GM21619 (cell line): ENCODE data around the gene DAB2.

Experiments
- ATAC-seq: cut with Tn5 transposase; IDR thresholded peaks from one replicate; pipeline ENCODE4 v1.9.1; 2021; ENCODE audit not compliant: unreplicated experiment

DAB2 gene

GRCh38 chr5:39448506-39449128 lies 23.8 kb upstream of the DAB2 start:
- ATAC-seq: no peak

- no peak for ATAC-seq
These were observed 23.2 kb upstream of the DAB2 start for GRCh38 chr5:39447968-39448367.

DNA sequence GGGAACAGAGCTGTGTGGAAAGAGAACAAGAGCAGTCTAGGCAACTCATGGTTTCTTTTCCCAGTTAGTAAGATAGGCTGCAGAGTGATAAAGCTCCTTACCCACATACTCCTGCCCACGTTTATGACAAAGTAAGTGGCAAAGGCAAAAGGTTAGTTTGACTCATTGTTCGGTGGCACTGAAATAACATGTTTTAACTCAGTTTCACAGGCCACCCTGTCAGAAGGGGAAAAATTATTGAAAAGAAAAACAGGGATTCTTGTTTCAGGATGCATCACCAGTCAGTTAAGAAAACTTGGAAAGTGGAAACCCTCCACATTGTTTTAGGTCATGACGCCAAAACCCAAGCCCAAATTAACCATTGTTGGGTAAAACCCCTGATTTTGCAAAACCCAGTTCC lies 22.3 kb upstream of the DAB2 start:
- ATAC-seq: no peak

GRCh38 chr5:39446231-39446630 lies 21.5 kb upstream of the DAB2 start:
- ATAC-seq: no peak

DNA sequence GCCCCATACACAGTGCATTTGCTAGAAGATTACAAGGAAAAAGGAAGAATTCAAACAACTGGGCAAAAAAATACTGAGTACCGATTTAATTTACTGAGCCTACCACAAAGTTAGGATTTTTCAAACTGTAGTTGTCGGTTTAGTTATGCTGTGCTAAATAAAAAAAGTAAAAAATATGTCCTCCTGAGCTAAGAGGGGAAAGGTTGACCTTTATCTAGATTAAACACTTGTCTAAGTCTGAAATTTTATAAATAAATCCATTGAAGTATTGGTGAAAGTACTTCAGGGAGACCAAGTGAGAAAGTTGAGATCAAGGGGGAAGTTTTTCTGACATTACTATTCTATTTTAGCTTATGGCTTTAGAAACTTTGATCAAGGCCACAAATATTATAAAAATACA lies 19.1 kb upstream of the DAB2 start:
- no peak for ATAC-seq

DNA sequence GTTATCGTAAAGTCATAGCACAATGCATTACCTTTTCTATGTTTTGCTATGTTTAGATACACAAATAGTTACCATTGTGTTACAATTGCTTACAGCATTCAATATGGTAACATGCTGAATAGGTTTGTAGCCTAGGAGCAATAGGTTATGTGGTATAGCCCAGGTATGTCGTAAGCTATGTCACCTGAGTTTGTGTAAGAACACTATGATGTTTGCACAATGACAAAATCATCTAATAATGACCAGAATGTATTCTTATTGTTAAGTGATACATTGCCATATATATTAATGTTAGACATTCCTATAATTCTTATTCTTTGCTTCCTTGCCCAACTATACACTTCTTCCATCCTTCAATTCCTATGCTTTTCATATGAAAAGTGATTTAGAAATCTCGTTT lies 18.2 kb upstream of the DAB2 start:
- no peak for ATAC-seq

- no peak for ATAC-seq
These were observed 17.1 kb upstream of the DAB2 start for GRCh38 chr5:39441838-39442237.

DNA sequence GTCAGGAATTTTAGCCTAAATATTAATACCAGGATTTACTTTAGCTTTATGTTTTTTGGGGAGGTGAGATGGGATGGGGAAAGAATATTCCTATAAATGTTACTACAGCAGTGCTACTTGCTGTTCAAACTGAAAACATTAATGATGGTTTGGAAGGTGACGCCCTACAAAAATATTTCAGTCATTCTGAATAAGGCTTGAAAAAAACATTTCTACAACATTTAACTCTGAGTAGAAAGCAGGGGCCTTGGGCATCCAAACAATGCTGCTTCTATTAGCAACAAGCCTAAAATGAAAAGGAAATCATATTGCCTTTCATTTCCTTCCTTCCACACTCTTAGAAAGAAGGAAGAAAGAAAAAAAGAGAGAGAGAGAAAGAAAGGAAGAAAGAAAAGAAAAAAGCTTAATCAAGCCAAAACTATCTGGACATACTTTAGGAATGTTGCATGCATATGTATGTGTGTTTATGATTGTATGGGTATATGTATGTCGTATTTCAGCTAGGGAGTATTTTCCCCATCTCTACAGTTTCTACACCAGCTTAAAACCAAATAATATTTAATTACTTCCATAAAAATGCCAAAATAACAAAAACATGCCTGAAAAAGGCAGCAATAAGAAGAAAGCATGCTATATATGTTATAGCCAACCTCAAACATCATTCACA lies 16.3 kb upstream of the DAB2 start:
- no peak for ATAC-seq

- no peak for ATAC-seq
These were observed 15.6 kb upstream of the DAB2 start for GRCh38 chr5:39440192-39440957.

DNA sequence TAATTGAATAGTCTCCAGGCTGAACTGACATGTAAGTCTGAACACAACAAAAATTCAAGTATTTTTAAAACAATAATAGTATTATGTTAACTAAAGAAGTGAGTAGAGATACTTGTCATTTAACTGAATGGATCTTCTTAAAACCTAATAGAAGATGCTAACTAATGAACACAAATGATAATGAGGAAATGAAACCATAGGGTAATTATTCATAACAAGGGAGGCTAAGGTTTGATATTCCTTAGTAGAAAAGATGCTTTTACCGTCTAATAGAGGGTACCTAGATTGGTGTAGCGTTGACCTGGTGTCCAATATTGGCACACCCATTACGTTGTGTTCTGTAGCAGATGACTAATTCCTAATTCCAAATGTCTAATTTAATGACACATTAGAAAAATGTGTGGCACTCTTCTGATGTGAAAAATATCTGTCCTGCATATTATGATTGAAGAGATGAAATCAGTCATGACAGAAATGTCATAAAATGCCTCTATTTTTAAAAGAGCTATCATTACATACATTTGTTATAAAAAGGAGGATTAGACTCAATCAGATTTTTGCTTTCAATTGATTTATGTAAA lies 14.9 kb upstream of the DAB2 start:
- no peak for ATAC-seq

DNA sequence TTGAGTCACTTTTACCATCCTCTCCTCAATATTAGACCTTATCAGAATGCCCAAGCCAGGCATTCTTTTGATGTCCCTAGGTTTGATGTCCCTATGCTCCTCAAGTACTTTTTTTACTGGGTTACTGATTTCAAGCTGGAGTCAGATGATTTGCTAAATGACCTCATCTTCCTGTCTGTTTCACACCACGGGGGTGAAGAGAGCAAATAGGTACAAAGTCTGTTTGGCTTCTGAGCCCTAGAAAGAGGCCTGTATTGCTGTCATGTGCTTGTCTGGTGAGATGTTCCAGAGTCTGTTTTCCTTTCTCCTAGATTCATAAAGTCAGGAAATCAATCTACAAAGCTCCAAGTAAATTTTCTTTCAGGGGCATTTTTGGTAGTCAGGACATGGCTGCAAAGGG lies 12.7 kb upstream of the DAB2 start:
- ATAC-seq: no peak

GRCh38 chr5:39433848-39434247 lies 9.1 kb upstream of the DAB2 start:
- ATAC-seq: no peak

GRCh38 chr5:39432696-39433530 lies 8.1 kb upstream of the DAB2 start:
- no peak for ATAC-seq

- ATAC-seq: no peak
These were observed 5.7 kb upstream of the DAB2 start for GRCh38 chr5:39430461-39430860.

DNA sequence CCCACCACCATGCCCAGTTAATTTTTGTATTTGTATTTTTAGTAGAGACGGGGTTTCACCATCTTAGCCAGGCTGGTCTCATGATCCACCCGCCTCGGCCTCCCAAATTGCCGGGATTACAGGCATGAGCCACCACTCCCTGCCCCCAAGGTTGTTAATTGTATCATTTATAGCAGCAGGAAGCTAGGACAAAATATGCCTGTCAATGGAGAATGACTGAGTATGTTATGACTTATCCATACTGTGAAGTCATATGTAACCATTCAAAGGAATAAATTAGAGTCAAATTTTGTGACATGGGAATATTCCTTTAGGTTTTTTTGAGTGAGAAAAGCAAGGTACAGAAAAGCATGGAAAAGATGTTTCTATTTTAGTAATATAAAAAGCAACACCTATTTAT lies 3.9 kb upstream of the DAB2 start:
- ATAC-seq: no peak

DNA sequence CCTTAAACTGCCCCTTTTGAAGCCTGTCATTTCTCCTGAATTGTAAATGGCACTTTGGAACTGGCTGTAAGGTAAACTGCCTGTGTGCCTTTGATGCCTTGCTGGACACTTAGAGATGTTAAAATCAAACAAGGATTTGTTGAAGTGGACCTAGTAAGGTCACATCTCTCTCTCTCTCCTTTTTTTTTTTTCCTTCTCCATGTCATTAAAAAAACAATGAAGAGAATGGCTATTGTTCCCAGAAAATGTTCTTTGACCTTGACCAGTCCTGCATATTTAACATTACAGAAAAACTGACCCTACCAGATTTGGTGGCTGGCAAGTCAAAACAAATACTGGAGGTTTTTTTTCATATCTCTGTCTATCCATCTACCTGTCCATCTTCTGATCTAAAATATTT lies 2.9 kb upstream of the DAB2 start:
- ATAC-seq: no peak

- ATAC-seq: no peak
These were observed 2.4 kb upstream of the DAB2 start for GRCh38 chr5:39427229-39427628.

- no peak for ATAC-seq
These were observed 1.9 kb upstream of the DAB2 start for GRCh38 chr5:39426746-39427105.

DNA sequence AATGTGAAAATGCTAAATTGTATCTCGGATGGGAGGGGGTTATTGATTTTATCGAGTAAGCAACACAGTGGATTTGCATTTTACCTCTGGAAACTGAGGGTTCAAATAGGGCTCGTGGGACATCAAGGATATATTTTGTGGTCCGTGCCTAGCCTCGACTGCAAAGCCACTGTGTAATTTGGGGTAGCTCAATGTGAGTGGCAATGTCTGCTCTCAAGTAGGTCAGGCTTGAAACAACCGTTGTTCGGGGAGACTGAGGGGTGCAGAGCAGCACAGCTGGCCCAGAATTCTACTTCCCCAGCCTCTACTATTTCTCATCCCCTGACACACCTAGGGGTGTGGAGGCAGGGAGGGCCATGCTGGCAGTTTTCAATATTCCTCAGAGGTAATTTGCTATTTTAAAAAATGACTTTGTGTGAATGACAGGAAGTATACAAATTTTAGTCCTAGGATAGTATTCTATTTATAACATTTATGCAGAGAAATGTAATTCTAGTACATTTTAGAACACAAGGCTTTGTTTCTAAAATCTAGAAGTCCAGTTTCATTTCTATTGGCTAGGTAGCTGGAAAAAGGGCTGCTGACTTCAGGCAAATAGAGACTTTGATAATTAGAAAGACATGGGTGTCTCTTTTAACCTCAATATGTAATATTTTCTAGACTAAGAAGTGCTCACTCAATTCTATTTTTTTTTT lies 1.4 kb upstream of the DAB2 start:
- no peak for ATAC-seq

- ATAC-seq: no peak
These were observed 1.4 kb downstream of the DAB2 start for GRCh38 chr5:39423331-39423751.
